Measurements from ENCODE around the gene TLN1.
A peak's percentile ranks its signal among the peaks of the same experiment; 100 is the strongest.

Gene TLN1

DNA sequence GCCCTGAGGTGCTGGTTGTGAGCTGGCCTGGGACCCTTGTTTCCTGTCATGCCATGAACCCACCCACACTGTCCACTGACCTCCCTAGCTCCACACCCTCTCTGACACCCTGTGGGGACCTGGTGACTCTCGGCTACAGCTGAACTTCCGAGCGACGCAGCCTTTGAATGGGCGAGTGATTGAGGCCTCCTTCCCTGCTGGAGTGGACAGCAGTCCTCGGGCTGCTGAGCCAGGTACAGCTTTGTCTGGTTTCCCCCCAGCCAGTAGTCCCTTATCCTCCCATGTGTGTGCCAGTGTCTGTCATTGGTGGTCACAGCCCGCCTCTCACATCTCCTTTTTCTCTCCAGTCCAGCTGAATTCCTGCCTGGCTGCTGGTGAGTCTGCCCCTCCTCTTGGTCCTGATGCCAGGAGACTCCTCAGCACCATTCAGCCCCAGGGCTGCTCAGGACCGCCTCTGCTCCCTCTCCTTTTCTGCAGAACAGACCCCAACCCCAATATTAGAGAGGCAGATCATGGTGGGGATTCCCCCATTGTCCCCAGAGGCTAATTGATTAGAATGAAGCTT lies 52.1 kb downstream of the TLN1 start:
- in situ Hi-C loops (cut with MboI; ENCODE audit: low sequenced_read_pairs): no loop called here
- no peak for DNase-seq (ENCODE audit: low spot score in 2 of 2)
- H3K27me3 ChIP-seq (ENCODE audit: low read depth): no peaks in the 10 kb centered on the region
- H3K4me1 ChIP-seq: no peaks in the 10 kb centered on the region
- H3K4me3 ChIP-seq: no peak overlapping the region
- H3K9me3 ChIP-seq: no peaks in the 10 kb centered on the region
- H3K36me3 ChIP-seq (replicated peaks): no peaks in the 10 kb centered on the region; the same call in 1 of the 2 replicates

DNA sequence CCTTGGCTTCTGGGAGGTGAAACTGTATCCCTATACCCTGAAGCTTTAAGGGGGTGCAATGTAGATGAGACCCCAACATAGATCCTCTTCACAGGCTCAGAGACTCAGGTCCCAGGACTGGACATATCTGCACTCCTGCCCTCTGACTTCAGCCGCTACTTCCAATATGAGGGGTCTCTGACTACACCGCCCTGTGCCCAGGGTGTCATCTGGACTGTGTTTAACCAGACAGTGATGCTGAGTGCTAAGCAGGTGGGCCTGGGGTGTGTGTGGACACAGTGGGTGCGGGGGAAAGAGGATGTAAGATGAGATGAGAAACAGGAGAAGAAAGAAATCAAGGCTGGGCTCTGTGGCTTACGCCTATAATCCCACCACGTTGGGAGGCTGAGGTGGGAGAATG lies 52.9 kb downstream of the TLN1 start:
- Histone ChIP-seq H3K4me3 (no peak overlapping the region), H3K27me3 (ENCODE audit: low read depth) (no peaks in the 10 kb centered on the region), H3K4me1 (no peaks in the 10 kb centered on the region), H3K9me3 (no peaks in the 10 kb centered on the region), H3K36me3 (replicated peaks) (no peaks in the 10 kb centered on the region; the same call in 1 of the 2 replicates)
- in situ Hi-C loops (cut with MboI; ENCODE audit: low sequenced_read_pairs): no loop called here
- DNase-seq (ENCODE audit: low spot score in 2 of 2): no peak

DNA sequence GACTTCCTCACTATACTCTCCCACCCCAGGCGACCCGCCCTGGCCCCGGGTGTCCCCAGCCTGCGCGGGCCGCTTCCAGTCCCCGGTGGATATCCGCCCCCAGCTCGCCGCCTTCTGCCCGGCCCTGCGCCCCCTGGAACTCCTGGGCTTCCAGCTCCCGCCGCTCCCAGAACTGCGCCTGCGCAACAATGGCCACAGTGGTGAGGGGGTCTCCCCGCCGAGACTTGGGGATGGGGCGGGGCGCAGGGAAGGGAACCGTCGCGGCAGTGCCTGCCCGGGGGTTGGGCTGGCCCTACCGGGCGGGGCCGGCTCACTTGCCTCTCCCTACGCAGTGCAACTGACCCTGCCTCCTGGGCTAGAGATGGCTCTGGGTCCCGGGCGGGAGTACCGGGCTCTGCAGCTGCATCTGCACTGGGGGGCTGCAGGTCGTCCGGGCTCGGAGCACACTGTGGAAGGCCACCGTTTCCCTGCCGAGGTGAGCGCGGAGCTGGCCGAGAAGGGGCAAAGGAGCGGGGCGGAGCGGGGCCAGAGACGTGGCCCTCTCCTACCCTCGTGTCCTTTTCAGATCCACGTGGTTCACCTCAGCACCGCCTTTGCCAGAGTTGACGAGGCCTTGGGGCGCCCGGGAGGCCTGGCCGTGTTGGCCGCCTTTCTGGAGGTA lies 56.1 kb downstream of the TLN1 start:
- Histone ChIP-seq H3K9me3 (no peaks in the 10 kb centered on the region), H3K36me3 (replicated peaks) (no peaks in the 10 kb centered on the region), H3K4me1 (no peaks in the 10 kb centered on the region), H3K4me3 (no peak overlapping the region), H3K27me3 (ENCODE audit: low read depth) (no peaks in the 10 kb centered on the region)
- no peak for DNase-seq (ENCODE audit: low spot score in 2 of 2)
- in situ Hi-C loops (cut with MboI; ENCODE audit: low sequenced_read_pairs): no loop called here

DNA sequence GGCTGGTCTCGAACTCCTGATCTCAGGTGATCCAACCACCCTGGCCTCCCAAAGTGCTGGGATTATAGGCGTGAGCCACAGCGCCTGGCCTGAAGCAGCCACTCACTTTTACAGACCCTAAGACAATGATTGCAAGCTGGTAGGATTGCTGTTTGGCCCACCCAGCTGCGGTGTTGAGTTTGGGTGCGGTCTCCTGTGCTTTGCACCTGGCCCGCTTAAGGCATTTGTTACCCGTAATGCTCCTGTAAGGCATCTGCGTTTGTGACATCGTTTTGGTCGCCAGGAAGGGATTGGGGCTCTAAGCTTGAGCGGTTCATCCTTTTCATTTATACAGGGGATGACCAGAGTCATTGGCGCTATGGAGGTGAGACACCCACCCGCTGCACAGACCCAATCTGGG lies 56.8 kb downstream of the TLN1 start:
- Histone ChIP-seq H3K4me1 (no peaks in the 10 kb centered on the region), H3K36me3 (replicated peaks) (no peaks in the 10 kb centered on the region), H3K4me3 (no peak overlapping the region), H3K27me3 (ENCODE audit: low read depth) (no peaks in the 10 kb centered on the region), H3K9me3 (no peaks in the 10 kb centered on the region)
- DNase-seq (ENCODE audit: low spot score in 2 of 2): no peak
- in situ Hi-C loops (cut with MboI; ENCODE audit: low sequenced_read_pairs): no loop called here

DNA sequence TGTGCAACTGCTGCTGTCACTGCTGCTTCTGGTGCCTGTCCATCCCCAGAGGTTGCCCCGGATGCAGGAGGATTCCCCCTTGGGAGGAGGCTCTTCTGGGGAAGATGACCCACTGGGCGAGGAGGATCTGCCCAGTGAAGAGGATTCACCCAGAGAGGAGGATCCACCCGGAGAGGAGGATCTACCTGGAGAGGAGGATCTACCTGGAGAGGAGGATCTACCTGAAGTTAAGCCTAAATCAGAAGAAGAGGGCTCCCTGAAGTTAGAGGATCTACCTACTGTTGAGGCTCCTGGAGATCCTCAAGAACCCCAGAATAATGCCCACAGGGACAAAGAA lies 58.0 kb downstream of the TLN1 start:
- no peak for DNase-seq (ENCODE audit: low spot score in 2 of 2)
- Histone ChIP-seq H3K4me3 (no peak overlapping the region), H3K36me3 (replicated peaks) (no peaks in the 10 kb centered on the region), H3K9me3 (no peaks in the 10 kb centered on the region), H3K27me3 (ENCODE audit: low read depth) (no peaks in the 10 kb centered on the region), H3K4me1 (no peaks in the 10 kb centered on the region)
- in situ Hi-C loops (cut with MboI; ENCODE audit: low sequenced_read_pairs): no loop called here

DNA sequence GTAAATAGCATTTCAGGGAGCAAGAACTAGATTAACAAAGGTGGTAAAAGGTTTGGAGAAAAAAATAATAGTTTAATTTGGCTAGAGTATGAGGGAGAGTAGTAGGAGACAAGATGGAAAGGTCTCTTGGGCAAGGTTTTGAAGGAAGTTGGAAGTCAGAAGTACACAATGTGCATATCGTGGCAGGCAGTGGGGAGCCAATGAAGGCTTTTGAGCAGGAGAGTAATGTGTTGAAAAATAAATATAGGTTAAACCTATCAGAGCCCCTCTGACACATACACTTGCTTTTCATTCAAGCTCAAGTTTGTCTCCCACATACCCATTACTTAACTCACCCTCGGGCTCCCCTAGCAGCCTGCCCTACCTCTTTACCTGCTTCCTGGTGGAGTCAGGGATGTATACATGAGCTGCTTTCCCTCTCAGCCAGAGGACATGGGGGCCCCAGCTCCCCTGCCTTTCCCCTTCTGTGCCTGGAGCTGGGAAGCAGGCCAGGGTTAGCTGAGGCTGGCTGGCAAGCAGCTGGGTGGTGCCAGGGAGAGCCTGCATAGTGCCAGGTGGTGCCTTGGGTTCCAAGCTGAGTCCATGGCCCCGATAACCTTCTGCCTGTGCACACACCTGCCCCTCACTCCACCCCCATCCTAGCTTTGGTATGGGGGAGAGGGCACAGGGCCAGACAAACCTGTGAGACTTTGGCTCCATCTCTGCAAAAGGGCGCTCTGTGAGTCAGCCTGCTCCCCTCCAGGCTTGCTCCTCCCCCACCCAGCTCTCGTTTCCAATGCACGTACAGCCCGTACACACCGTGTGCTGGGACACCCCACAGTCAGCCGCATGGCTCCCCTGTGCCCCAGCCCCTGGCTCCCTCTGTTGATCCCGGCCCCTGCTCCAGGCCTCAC lies 58.6 kb downstream of the TLN1 start, which contains the start of gene CA9:
Gene CA9, plus strand, starts transcription at position 797 of the 893 bp plus-strand sequence. Its CDS starts 32 bp downstream, at position 829.
- Histone ChIP-seq H3K4me1 (no peaks in the 10 kb centered on the region), H3K4me3 (no peak within 1 kb of the TSS), H3K36me3 (replicated peaks) (no peaks in the 10 kb centered on the region), H3K27me3 (ENCODE audit: low read depth) (no peaks in the 10 kb centered on the region), H3K9me3 (no peaks in the 10 kb centered on the region)
- no peak for DNase-seq (ENCODE audit: low spot score in 2 of 2)
- in situ Hi-C loops (cut with MboI; ENCODE audit: low sequenced_read_pairs): no loop called here

DNA sequence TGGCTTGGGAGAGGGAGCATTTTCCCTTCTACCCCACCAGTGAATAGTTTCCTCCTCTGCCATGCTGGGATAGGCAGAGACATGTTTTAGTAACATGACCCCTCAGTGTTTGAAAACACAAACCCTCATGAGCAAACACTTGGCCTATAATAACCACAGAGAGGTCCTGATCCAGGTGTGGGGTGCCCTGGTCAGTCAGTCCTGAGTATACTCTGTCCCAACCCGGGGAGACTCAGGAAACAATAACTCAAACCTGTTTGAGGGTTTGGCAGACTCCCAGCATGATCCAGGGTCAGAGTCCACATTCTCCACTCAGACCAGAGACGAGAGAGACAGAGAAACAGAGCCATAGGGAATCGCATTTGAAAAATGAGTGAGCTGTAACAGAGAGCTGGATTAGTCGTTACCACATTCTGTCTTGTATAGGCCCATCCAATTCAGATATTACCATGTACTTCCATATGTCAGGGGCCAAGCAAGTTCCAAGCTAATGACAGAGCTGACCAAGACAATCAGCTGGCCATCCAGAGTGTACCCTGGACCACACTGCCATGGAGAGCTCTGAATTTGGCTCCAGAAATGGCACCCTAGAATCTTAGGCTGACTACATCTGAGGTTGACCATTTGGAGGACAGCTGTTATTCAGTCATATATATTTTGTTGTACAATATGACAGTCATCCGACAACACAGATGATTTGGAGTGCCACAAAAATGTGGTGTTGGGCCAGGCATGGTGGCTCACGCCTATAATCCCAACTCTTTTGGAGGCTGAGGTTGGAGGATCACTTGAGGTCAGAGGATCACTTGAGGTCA lies 62.5 kb downstream of the TLN1 start:
- Histone ChIP-seq H3K4me1 (peaks cover 4% of the 10 kb centered on the region), H3K4me3 (no peak overlapping the region), H3K9me3 (no peaks in the 10 kb centered on the region), H3K36me3 (replicated peaks) (no peaks in the 10 kb centered on the region), H3K27me3 (ENCODE audit: low read depth) (no peaks in the 10 kb centered on the region)
- no peak for DNase-seq (ENCODE audit: low spot score in 2 of 2)
- in situ Hi-C loops (cut with MboI; ENCODE audit: low sequenced_read_pairs): no loop called here

DNA sequence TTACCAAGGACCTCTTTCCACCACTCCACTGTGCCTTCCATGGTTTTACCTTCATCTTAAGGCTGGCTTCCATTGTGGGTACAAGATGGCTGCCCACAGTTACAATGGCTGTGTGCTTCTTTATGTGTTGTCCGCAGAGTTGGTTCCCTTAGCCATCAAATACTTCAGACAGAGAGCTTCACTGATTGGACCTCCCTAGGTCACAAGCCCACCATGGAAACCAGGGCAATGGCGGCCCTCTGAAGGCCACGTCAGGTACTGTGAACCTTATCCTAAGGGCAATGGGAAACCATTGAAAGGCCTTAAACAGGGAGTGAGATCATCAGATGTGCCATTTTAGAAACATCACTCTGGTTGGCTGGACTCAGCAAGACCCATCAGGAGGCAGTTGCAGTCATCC lies 64.1 kb downstream of the TLN1 start:
- in situ Hi-C loops (cut with MboI; ENCODE audit: low sequenced_read_pairs): no loop called here
- H3K4me3 ChIP-seq: no peak overlapping the region
- no peak for DNase-seq (ENCODE audit: low spot score in 2 of 2)
- no peaks in the 10 kb centered on the region for H3K9me3 ChIP-seq
- peaks cover 15% of the 10 kb centered on the region for H3K4me1 ChIP-seq
- peaks cover 10% of the 10 kb centered on the region for H3K36me3 ChIP-seq (replicated peaks)
- no peaks in the 10 kb centered on the region for H3K27me3 ChIP-seq (ENCODE audit: low read depth)

DNA sequence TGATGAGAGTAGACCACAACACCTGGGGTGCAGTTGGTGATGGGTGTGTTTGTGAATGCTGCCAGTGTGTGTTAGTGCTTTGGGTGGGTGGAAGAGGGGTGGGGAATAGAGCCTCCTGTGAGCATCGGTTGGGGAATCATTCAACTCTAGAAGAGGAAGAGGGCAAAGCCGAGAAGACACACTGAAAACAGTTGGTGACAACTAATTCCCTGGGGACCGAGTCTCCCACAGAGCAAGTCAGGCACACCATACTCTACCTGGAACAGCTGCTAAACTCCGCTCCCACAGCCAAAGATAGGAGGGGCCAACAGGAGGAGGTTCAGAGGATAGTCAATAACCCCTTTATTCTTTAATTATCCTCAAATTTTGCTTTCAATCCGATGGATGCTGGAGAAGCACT lies 65.4 kb downstream of the TLN1 start:
- H3K9me3 ChIP-seq: no peaks in the 10 kb centered on the region
- in situ Hi-C loops (cut with MboI; ENCODE audit: low sequenced_read_pairs): no loop called here
- DNase-seq (ENCODE audit: low spot score in 2 of 2): no peak
- peaks cover 24% of the 10 kb centered on the region for H3K36me3 ChIP-seq (replicated peaks)
- peaks cover 15% of the 10 kb centered on the region for H3K4me1 ChIP-seq
- H3K27me3 ChIP-seq (ENCODE audit: low read depth): no peaks in the 10 kb centered on the region
- no peak overlapping the region for H3K4me3 ChIP-seq

DNA sequence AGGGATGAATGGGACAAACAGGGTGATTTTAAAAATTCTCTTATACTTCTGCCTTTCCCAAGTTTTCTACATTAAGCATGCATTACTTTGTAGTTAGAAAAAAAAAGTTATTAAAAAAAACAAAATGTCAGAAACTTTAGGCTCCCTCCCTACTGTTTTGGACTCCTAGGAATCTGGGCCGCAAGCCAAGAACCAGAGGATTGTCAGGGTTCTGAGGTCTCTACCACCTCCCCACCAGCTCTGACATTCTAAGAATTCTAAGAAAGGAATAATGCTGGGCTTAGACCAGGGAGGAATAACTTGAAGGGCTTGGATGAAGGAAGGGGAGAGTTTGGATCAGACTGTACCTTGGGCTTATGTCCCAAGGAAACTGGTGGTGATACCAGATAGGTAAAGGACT lies 66.0 kb downstream of the TLN1 start:
- H3K4me1 ChIP-seq: peaks cover 15% of the 10 kb centered on the region
- no peaks in the 10 kb centered on the region for H3K27me3 ChIP-seq (ENCODE audit: low read depth)
- H3K36me3 ChIP-seq (replicated peaks): peaks cover 29% of the 10 kb centered on the region
- in situ Hi-C loops (cut with MboI; ENCODE audit: low sequenced_read_pairs): no loop called here
- no peaks in the 10 kb centered on the region for H3K9me3 ChIP-seq
- DNase-seq (ENCODE audit: low spot score in 2 of 2): no peak
- H3K4me3 ChIP-seq: no peak overlapping the region

DNA sequence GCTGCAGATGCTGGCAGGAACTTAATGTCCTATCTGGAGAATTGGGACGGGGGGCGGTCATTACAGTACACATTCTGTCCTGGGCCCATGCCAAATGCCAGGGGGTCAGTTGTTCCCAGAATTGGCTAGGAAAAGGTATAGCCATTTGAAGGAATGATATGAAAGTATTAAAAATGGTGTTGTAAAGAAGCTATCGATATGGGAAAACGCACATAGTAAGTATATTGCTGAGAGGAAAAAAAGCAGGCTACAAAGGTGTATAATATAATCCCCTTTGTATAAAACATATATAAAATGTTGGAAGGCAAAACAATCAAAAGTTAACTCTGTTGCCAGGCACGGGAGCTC lies 66.5 kb downstream of the TLN1 start:
- Histone ChIP-seq H3K4me3 (peak overlapping the region; percentile 74), H3K27me3 (ENCODE audit: low read depth) (no peaks in the 10 kb centered on the region), H3K36me3 (replicated peaks) (peaks cover 35% of the 10 kb centered on the region), H3K9me3 (no peaks in the 10 kb centered on the region), H3K4me1 (peaks cover 15% of the 10 kb centered on the region)
- DNase-seq (ENCODE audit: low spot score in 2 of 2): no peak
- in situ Hi-C loops (cut with MboI; ENCODE audit: low sequenced_read_pairs): no loop called here

DNA sequence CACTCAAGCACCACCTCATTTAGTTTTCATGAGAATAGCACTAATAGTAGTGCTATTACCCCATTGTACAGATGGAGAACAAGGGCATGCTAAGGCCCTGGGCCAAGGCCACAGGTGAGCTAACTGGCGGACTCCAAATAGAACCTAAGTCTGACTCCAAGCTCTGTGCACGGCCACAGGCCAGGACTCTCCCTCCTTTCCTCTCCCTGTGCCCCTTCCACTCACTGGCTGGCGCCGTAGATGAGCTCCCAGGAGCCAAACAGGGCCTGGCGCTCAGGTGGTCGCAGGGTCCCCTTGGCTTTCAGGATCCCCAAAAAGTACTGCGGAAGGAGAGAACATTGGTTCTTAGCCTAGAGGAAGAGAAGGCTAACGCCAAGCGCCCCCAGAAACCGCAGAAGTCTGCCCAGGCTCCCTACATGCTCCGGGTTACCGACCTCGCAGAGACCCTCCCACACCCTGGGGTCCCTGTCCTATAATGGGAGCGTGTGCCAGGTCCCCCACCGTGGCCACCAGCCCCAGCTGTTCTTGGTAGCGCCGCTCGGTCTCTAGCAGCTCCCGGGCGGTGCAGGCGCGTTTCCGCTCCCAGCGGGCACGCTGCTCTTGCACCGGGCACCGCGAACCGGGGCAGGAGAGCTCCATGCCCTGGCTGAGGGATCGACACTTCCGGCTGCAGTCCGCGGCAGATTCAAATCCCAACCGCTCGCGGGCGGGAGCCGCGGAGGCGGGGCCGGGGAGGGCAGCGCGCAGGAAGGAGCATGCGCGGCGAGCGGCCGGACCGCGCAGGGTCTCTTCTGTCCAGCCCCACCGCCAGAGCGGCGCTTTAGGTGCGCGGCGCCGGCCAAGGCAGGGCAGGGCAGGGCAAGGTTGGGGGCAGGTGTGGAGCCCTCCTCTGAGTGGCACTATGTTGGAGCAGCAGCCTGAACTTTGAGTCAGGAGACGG lies 67.2 kb downstream of the TLN1 start, which contains the start of gene ARHGEF39:
Gene ARHGEF39, minus strand, starts transcription at position 665 of the 940 bp plus-strand sequence. Its CDS starts 26 bp downstream, at position 639.
- Histone ChIP-seq H3K9me3 (no peaks in the 10 kb centered on the region), H3K4me1 (peaks cover 15% of the 10 kb centered on the region), H3K27me3 (ENCODE audit: low read depth) (no peaks in the 10 kb centered on the region), H3K36me3 (replicated peaks) (peaks cover 39% of the 10 kb centered on the region), H3K4me3 (peak within 1 kb of the TSS; percentile 74)
- in situ Hi-C loops (cut with MboI; ENCODE audit: low sequenced_read_pairs): no loop called here
- peak; percentile 83 to 89 for DNase-seq (ENCODE audit: low spot score in 2 of 2)

DNA sequence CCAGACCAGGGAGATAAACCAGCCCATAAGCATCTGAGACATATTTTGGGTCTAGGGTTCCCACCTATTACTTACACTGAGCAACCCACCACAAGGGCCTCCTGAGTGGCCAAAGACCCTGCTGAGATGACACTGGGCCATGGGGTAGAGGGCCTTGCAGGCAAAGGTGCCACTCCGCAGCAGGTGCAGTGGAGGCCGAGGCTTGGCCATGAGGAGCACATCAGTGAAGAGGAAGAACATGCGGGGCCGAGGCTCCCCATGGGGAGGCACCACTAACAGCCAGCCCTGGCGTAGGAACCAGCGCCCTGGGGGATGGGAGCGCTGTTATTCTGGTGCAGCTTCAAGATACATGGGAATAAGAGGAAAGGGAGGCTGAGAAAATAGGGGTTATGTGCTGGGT lies 69.6 kb downstream of the TLN1 start:
- Histone ChIP-seq H3K4me1 (peaks cover 18% of the 10 kb centered on the region), H3K9me3 (no peaks in the 10 kb centered on the region), H3K36me3 (replicated peaks) (peaks cover 40% of the 10 kb centered on the region), H3K27me3 (ENCODE audit: low read depth) (no peaks in the 10 kb centered on the region), H3K4me3 (no peak overlapping the region)
- no peak for DNase-seq (ENCODE audit: low spot score in 2 of 2)
- in situ Hi-C loops (cut with MboI; ENCODE audit: low sequenced_read_pairs): no loop called here
